GM12878 (cell line): Measurements from ENCODE around the gene TMEM259. TPM values are rescaled to one million over a fixed set of nuclear protein-coding genes. Genes with fewer than 3 reads are reported as not detected.
A peak's percentile ranks its signal among the peaks of the same experiment; 100 is the strongest.

Source experiments
- BCL11A ChIP-seq: IDR thresholded peaks from 2 replicates; pipeline ENCODE4 v1.6.1; 2011; ENCODE audit warnings: low read depth, low read length
- BHLHE40 ChIP-seq, 2 experiments: fragments of 450-650 bp in 1 of 2; IDR thresholded peaks; 2 replicates each; pipeline ENCODE4 v1.6.1; 2011 to 2017; ENCODE audit warnings: low read depth in 2 of 2, borderline replicate concordance in 1 of 2, improper control_type of control experiment in 1 of 2, low read length in 1 of 2, mild to moderate bottlenecking in 1 of 2
- BRCA1 ChIP-seq: IDR thresholded peaks from 2 replicates; pipeline ENCODE4 v1.6.1; 2011; ENCODE audit warnings: low read depth, low read length, improper control_type of control experiment
- CEBPB ChIP-seq, 2 experiments: fragments of 150-350 bp in 1 of 2; IDR thresholded peaks; 2 replicates each; pipeline ENCODE4 v1.6.1; 2012 to 2014; ENCODE audit warnings: low read depth in 2 of 2, low read length in 2 of 2, borderline replicate concordance in 1 of 2, inconsistent platforms in 1 of 2
- HCFC1 ChIP-seq: fragments of 150-350 bp; IDR thresholded peaks from 2 replicates; pipeline ENCODE4 v1.6.1; 2014; ENCODE audit warnings: low read length
- MTA2 ChIP-seq: fragments of 450-650 bp; IDR thresholded peaks from 2 replicates; pipeline ENCODE4 v1.6.1; 2016; ENCODE audit warnings: low read depth, mild to moderate bottlenecking, moderate library complexity
- NBN ChIP-seq: fragments of 450-650 bp; IDR thresholded peaks from 2 replicates; pipeline ENCODE4 v1.6.1; 2016
- NRF1 ChIP-seq: conservative IDR thresholded peaks from 2 replicates; pipeline ENCODE4 v1.6.1; 2011; ENCODE audit warnings: mild to moderate bottlenecking, low read depth, low read length, improper control_type of control experiment
- RUNX3 ChIP-seq: IDR thresholded peaks from 2 replicates; pipeline ENCODE4 v1.6.1; 2012; ENCODE audit warnings: low read length, inconsistent platforms
- SMAD1 ChIP-seq: fragments of 450-650 bp; IDR thresholded peaks from 2 replicates; pipeline ENCODE4 v1.6.1; 2018; ENCODE audit warnings: mild to moderate bottlenecking, low read depth; ENCODE audit not compliant: partially characterized antibody
- SUZ12 ChIP-seq: fragments of 200-600 bp; sonication (generic); IDR thresholded peaks from one replicate; pipeline ENCODE4 v1.6.1; 2018; ENCODE audit warnings: antibody characterized with exemption, mild to moderate bottlenecking; ENCODE audit not compliant: unreplicated experiment
- YY1 ChIP-seq: IDR thresholded peaks from 2 replicates; pipeline ENCODE4 v1.6.1; 2011; ENCODE audit warnings: low read depth, mild to moderate bottlenecking, low read length
- polyA plus RNA-seq, 11 experiments: library from polyadenylated mRNA; depleted of rRNA in 4 of 11; unstranded in 6 of 11; stranded (reverse) in 5 of 11; fragments of >200 nt; fragmentation: Nextera tagmentation in 4 of 11; fragmentation: Illumina TruSeq in 1 of 11; extraction: Ambion mirVana in 4 of 11; extraction: Trizol in 1 of 11; gene quantifications; 1 replicate in 1 of 11; 2 replicates in 10 of 11; pipeline versions ENCODE4 v1.2.1 to v1.2.3, GENCODE V29; 2011 to 2016; ENCODE audit warnings: inconsistent platforms in 2 of 11, missing spikeins in 2 of 11, low read depth in 1 of 11
- total RNA-seq, 4 experiments: library from RNA; depleted of rRNA in 3 of 4; stranded (reverse); fragments of >200 nt in 3 of 4; fragmentation: Illumina TruSeq in 1 of 4; extraction: Trizol in 1 of 4; gene quantifications; 2 replicates each; pipeline versions ENCODE4 v1.2.1 to v1.2.3, GENCODE V29; 2013 to 2021
- TF ChIP-seq, protein P1 (sequence below): fragments of 450-650 bp; IDR thresholded peaks from 2 replicates; pipeline ENCODE4 v1.6.1; 2016; ENCODE audit warnings: mild to moderate bottlenecking
- TF ChIP-seq, protein P2 (sequence below): fragments of 450-650 bp; IDR thresholded peaks from 2 replicates; pipeline ENCODE4 v1.6.1; 2018; ENCODE audit warnings: mild to moderate bottlenecking, low read depth, moderate library complexity; ENCODE audit not compliant: partially characterized antibody
- TF ChIP-seq, protein P3 (sequence below): IDR thresholded peaks from 2 replicates; pipeline ENCODE4 v1.6.1; 2012; ENCODE audit warnings: low read depth, low read length, improper control_type of control experiment
- TF ChIP-seq, protein P4 (sequence below): IDR thresholded peaks from 2 replicates; pipeline ENCODE4 v1.6.1; 2012; ENCODE audit warnings: mild to moderate bottlenecking, low read depth, low read length
- TF ChIP-seq, protein P5 (sequence below): fragments of 450-650 bp; conservative IDR thresholded peaks from 2 replicates; pipeline ENCODE4 v1.6.1; 2017; ENCODE audit warnings: mild to moderate bottlenecking, moderate library complexity

TMEM259 gene
- total and polyA plus RNA-seq, 10 of the 15 experiments (the other 5 are each of a cell fraction or from before 2014, with no cell fraction given) = 0.43 to 184 (median 62.0) TPM

DNA sequence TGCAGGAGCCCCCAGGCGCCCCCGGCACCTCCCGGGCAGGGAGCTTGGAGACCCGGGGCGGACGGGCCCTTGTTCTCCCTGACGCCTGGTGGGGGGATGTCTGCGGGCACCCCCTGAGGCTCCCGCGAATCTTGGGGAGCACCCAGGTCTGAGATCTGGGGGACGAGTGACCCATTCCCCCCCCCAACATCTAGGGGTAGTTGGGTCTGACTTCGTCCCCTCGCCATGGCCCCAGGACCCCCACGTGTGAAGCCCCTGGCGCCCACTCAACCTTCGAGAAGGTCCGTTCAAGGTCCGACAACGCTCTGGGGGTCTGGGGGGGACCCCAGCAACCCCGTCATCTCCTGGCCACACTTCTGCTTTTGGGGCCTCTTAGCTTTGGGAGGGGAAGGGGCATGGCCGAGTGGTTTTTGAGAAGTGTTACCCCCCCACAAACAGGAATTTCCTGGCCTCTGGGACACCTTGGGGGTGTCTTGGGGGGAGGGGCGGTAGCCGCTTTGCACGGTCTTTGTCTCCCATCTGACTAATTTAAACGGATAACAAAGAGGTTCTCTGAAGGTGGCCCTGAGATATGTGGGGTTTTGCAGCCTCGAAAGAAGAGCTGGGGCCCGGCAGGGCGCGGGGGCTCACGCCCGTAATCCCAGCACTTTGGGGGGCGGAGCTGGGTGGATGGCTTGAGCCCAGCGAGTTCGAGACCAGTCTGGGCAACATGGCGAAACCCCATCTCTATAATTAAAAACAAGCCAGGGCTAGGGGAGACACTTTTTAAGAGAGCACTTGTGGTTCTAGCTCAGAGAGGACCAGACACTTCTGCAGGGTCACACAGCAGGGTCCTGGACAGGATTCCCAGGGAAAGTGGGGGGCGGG lies 6.1 kb upstream of the TMEM259 start (continued):
- no peak for TF ChIP-seq BHLHE40 (IDR thresholded peaks at IDR 0.05; ENCODE audit: borderline replicate concordance in 1 of 2, low read depth in 2 of 2, low read length in 1 of 2)
- TF ChIP-seq, protein P1, sequence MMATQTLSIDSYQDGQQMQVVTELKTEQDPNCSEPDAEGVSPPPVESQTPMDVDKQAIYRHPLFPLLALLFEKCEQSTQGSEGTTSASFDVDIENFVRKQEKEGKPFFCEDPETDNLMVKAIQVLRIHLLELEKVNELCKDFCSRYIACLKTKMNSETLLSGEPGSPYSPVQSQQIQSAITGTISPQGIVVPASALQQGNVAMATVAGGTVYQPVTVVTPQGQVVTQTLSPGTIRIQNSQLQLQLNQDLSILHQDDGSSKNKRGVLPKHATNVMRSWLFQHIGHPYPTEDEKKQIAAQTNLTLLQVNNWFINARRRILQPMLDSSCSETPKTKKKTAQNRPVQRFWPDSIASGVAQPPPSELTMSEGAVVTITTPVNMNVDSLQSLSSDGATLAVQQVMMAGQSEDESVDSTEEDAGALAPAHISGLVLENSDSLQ = no peak
- TF ChIP-seq, protein P2, sequence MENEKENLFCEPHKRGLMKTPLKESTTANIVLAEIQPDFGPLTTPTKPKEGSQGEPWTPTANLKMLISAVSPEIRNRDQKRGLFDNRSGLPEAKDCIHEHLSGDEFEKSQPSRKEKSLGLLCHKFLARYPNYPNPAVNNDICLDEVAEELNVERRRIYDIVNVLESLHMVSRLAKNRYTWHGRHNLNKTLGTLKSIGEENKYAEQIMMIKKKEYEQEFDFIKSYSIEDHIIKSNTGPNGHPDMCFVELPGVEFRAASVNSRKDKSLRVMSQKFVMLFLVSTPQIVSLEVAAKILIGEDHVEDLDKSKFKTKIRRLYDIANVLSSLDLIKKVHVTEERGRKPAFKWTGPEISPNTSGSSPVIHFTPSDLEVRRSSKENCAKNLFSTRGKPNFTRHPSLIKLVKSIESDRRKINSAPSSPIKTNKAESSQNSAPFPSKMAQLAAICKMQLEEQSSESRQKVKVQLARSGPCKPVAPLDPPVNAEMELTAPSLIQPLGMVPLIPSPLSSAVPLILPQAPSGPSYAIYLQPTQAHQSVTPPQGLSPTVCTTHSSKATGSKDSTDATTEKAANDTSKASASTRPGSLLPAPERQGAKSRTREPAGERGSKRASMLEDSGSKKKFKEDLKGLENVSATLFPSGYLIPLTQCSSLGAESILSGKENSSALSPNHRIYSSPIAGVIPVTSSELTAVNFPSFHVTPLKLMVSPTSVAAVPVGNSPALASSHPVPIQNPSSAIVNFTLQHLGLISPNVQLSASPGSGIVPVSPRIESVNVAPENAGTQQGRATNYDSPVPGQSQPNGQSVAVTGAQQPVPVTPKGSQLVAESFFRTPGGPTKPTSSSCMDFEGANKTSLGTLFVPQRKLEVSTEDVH = no peak
- peak; percentile 40 for TF ChIP-seq RUNX3
- TF ChIP-seq, protein P3, sequence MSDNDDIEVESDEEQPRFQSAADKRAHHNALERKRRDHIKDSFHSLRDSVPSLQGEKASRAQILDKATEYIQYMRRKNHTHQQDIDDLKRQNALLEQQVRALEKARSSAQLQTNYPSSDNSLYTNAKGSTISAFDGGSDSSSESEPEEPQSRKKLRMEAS = no peak
- TF ChIP-seq CEBPB (IDR thresholded peaks at IDR 0.05; ENCODE audit: borderline replicate concordance in 1 of 2, low read depth in 2 of 2, low read length in 2 of 2) = no peak
- peak; percentile 34; the same call in 1 of the 2 replicates for TF ChIP-seq YY1
- TF ChIP-seq BRCA1 = no peak
- TF ChIP-seq BCL11A = no peak
- no peak for TF ChIP-seq SMAD1
- TF ChIP-seq SUZ12 = no peak
- no peak for TF ChIP-seq NBN
- TF ChIP-seq, protein P4, sequence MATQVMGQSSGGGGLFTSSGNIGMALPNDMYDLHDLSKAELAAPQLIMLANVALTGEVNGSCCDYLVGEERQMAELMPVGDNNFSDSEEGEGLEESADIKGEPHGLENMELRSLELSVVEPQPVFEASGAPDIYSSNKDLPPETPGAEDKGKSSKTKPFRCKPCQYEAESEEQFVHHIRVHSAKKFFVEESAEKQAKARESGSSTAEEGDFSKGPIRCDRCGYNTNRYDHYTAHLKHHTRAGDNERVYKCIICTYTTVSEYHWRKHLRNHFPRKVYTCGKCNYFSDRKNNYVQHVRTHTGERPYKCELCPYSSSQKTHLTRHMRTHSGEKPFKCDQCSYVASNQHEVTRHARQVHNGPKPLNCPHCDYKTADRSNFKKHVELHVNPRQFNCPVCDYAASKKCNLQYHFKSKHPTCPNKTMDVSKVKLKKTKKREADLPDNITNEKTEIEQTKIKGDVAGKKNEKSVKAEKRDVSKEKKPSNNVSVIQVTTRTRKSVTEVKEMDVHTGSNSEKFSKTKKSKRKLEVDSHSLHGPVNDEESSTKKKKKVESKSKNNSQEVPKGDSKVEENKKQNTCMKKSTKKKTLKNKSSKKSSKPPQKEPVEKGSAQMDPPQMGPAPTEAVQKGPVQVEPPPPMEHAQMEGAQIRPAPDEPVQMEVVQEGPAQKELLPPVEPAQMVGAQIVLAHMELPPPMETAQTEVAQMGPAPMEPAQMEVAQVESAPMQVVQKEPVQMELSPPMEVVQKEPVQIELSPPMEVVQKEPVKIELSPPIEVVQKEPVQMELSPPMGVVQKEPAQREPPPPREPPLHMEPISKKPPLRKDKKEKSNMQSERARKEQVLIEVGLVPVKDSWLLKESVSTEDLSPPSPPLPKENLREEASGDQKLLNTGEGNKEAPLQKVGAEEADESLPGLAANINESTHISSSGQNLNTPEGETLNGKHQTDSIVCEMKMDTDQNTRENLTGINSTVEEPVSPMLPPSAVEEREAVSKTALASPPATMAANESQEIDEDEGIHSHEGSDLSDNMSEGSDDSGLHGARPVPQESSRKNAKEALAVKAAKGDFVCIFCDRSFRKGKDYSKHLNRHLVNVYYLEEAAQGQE = no peak
- TF ChIP-seq, protein P5, sequence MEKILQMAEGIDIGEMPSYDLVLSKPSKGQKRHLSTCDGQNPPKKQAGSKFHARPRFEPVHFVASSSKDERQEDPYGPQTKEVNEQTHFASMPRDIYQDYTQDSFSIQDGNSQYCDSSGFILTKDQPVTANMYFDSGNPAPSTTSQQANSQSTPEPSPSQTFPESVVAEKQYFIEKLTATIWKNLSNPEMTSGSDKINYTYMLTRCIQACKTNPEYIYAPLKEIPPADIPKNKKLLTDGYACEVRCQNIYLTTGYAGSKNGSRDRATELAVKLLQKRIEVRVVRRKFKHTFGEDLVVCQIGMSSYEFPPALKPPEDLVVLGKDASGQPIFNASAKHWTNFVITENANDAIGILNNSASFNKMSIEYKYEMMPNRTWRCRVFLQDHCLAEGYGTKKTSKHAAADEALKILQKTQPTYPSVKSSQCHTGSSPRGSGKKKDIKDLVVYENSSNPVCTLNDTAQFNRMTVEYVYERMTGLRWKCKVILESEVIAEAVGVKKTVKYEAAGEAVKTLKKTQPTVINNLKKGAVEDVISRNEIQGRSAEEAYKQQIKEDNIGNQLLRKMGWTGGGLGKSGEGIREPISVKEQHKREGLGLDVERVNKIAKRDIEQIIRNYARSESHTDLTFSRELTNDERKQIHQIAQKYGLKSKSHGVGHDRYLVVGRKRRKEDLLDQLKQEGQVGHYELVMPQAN = 0 out of 2 replicates have a peak, but pooled peaks have one; percentile 3
- peak; percentile 6; the same call in 1 of the 2 replicates for TF ChIP-seq HCFC1
- TF ChIP-seq NRF1 = no peak
- TF ChIP-seq MTA2 = peak; percentile 13; the same call in 1 of the 2 replicates
